A172 (cell line): ENCODE measurements around the gene CNNM4. TPM values are rescaled to one million over a fixed set of nuclear protein-coding genes. Genes with fewer than 3 reads are reported as not detected.
A peak's percentile ranks its signal among the peaks of the same experiment; 100 is the strongest.

ENCODE experiments used
- DNase-seq: peaks from one replicate; pipeline ENCODE4 v3.0.0-alpha.2; 2015; ENCODE audit warnings: low spot score
- total RNA-seq: library from RNA; depleted of rRNA; stranded (reverse); fragments of >200 nt; shearing (Covaris generic); gene quantifications from 2 replicates; pipeline ENCODE4 v1.2.3, GENCODE V29; 2014; rRNA removed

CNNM4 gene
- total RNA-seq: 4.4 and 5.2 TPM in 2 replicates

GRCh38 chr2:96760036-96760985, at the start of gene CNNM4:
Gene CNNM4 (plus strand): TSS chr2:96760902. CDS start chr2:96761000, 98 bp downstream.
- DNase-seq: peak; percentile 91

DNA sequence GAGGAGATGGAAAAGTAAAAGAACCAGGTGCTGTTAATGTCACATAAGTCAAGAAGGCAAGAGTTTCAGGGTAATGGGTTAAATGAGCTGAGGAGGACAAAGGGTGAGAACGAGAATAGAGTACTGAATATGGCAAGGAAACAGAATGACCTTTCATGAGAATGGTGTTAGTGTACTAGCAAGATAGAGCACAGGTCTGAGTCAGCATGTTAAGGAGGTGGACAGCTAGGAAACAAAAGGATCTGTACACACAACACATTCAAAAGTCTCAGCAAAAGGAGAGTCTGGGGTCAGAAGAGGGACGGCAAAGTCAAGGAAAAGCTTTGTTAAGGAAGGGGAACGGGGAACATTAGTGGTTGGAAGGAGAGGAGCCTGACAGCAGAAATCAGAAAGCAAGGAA, 49.7 kb upstream of the CNNM4 start:
- no peak for DNase-seq

- no peak for DNase-seq
These were observed 45.0 kb upstream of the CNNM4 start for GRCh38 chr2:96715658-96716057.

DNA sequence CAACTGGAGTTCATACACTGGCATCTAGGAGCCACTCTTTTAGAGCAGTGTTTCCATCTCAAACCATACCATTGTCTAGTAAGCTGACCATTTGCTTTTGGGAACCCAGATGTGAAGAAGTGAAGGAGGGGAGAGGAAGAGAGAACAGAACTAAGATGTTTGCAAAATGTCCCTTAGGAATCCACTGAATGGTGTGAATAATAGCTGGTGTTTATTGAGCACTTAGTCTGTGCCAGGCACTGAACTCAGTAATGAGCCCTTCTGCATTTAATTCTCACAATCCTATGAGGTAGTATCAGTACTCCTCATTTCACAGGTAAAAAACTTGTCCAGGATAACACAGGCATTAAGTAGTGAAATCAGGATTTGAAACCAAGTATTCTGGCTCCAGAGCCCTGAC, 44.3 kb upstream of the CNNM4 start:
- no peak for DNase-seq

GRCh38 chr2:96726131-96726530, 34.6 kb upstream of the CNNM4 start:
- DNase-seq: no peak

DNA sequence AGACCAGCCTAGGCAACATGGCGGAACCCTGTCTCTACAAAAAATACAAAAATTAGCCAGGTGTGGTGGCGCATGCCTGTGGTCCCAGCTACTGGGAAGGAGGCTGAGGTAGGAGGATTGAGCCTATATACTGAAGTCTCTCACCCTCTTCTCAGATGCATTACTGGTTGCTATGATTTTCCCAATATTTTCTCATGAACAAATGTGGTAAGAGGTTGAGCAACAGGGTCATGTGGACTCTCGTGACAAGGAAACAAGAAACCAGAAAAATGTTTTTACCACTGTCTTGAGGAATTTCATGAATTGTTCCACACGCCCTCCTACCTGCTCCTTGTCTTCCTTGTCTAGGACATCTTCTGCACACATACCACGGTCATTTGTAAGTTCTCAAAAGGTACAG, 33.3 kb upstream of the CNNM4 start:
- no peak for DNase-seq

DNA sequence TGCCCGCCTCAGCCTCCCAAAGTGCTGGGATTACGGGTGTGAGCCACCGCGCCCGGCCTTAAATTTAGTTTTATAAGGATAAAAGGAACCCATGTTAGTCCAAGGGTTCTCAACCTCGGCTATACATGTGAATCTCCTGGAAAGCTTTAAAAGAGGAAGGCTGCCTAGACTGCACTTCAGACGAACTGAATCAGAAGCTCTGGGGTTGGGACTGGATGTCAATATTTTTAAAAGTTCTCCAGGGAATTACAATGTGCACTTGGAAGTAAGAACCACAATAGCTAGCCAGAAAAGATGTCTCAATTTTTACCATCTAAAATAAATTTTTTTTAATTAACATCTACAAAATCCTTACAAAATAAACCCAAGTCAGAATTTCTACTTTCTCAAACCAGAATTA, 31.0 kb upstream of the CNNM4 start:
- no peak for DNase-seq

GRCh38 chr2:96730212-96730611, 30.5 kb upstream of the CNNM4 start:
- no peak for DNase-seq

DNA sequence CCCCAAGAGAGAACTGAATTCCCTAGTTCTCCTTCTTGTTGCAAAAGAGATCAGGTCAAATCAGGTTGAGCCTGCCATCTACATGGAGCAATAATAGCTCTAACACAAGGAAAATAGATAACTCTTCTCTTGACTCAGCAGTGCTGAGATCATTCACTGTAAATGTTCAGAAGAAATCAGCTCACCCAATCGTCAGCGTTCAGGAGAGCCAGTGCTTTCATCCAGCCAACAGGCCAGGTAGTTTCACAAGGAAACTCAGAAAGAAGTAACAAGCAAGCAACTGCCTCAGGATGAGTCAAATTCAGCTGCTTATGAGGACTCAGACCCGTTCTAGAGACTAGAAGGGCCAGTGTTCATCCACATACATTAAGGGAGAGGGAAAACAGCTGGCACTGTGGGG, 26.8 kb upstream of the CNNM4 start:
- no peak for DNase-seq

DNA sequence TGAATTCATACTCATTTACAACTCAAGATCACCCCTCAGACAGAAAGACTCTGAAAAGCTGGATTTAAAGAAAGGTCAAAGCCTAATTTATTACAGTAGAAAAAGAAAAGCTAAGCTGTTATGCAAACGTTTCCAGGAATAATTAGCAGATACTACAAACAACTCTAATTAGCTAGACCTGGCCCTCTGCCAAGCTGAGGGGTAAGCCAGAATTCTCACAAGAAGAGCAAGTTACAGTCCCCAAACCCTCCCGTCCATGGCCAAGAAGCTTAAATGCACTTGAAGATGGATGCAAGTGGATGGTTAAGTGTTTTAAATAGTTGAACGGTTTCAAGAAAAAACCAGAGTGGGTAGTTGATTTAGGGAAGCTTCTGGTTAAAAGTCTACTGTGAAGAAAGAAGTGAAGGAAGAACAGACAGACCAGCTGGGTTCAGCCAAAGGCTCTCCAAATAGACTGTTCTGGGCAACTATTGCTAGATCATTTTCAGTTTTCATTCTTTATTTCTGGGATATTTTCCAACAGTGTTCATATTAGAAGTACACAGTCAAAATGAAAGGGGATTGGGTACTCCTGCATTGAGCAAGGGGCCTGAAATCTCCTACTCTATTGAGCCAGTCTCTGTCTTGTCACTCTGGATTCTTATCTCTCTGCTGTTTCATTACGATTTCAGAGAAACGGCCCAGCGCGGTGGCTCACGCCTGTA, 25.7 kb upstream of the CNNM4 start:
- DNase-seq: no peak

DNA sequence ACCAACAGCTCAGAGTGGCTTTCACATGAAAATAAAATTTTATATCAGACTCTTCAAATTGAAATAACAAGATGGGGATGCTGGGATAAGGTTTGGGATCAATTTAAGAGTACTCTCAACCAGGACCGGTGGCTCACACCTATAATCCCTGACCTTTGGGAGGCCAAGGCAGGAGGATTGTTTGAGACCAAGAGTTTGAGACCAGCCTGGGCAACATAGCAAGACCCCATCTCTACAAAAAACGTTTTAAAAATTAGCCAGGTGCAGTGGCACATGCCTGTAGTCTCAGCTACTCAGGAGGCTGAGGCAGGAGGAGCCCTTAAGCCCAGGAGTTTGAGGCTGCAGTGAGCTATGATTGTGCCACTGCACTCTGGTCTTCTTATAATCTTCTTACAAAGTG, 23.5 kb upstream of the CNNM4 start:
- no peak for DNase-seq

GRCh38 chr2:96737831-96738230, 22.9 kb upstream of the CNNM4 start:
- no peak for DNase-seq

GRCh38 chr2:96739076-96739632, 21.5 kb upstream of the CNNM4 start:
- no peak for DNase-seq

DNA sequence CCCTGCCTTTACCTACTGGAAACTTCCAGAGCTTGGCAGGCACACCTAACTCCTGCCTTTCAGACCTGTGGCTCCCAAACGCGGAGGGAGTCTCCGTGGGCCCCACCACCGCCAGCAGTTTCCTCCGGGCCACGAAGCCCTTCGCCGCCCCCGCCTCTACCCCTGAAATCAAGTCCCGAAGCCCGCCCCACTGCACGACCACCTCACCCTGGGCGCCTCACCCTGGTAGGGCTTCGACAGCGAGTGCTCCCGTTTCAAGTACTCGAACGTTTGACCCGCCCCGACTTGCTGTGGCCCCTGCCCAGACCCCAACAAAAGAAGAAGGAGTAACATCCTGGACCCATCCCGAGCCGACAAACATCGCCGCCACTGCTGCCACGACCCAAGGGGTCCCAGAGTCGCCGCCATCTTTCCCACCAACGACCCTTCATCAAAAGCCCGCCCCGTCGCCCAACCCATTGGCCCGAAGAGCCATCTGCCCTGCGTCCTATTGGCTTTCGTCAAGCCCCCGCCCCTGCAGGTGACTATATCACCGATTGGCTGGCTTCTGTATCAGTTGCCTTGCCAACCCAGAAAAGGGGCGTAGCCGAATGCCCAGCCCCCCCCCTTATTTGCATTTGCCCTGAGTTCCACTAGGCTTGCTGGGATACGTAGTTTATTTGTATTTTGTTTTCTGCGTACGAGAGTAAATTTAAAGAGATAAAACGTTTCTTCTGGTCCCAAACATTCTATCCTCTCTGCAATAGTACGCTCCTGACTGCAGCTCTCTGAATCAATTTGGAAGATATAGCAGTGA, 20.9 kb upstream of the CNNM4 start, which contains the start of gene LMAN2L:
TSS of gene LMAN2L (minus strand) at position 432 of the 796 bp plus-strand sequence. CDS start at position 408, 24 bp downstream.
- DNase-seq: peak; percentile 99

GRCh38 chr2:96747061-96747617, 13.6 kb upstream of the CNNM4 start:
- no peak for DNase-seq

DNA sequence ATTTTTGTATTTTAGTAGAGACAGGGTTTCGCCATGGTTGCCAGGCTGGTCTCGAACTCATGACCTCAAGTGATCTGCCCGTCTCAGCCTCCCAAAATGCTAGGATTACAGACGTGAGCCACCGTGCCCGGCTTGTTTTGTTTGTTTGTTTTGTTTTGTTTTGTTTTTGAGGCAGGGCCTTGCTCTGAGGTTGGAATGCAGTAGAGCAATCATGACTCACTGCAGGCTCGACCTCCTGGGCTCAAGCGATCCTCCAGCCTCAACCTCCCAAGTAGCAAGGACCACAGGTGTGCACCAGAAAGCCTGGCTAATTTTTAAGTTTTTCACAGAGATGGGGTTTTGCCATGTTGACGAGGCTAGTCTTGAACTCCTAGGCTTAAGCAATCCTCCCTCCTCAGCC, 8.9 kb upstream of the CNNM4 start:
- DNase-seq: no peak

DNA sequence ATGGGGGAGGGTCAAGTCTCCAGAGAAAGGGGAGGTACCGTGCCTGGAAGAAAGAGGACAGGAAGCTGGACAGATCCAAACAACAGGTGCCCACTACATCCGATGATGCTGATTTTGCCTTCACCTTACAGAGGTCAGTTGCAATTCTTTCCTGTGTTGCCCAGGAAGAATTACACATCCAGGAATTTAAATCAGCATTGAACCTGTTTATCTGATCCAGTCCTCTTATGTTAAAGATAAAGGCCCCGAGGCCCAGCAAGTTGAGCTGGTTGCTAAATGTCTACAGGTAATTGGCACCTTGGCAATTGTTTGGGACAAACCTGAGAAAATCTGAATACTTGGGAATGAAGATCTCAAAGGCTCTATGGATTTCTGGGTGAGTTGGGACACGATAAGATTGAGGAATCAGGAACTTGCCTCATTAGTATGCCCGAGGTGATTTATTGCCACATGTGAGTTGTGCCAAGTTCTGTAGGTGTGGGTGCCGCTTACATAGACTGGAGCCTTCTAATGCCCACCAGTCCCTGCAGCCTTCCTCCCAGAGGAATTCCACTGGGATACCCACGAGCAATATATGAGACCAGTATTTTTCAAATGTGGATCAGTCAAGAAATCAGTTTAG, 6.9 kb upstream of the CNNM4 start:
- DNase-seq: no peak

- DNase-seq: no peak
These were observed 6.4 kb upstream of the CNNM4 start for GRCh38 chr2:96754317-96754716.

GRCh38 chr2:96756788-96757476, 3.8 kb upstream of the CNNM4 start:
- no peak for DNase-seq

GRCh38 chr2:96757477-96757860, 3.2 kb upstream of the CNNM4 start:
- DNase-seq: no peak
